ENCODE data around the gene SULT1C4.
"Not testable (repeated sequence)": the region's sequence is repeated elsewhere in the genome, so short reads cannot be mapped to it uniquely, and the experiment has no call there.

The SULT1C4 gene

GRCh38 chr2:108423067-108423466 is 45.3 kb downstream of the SULT1C4 start:
- POLR2A ChIA-PET, result no interaction called here
- CTCF ChIA-PET, result no interaction called here

GRCh38 chr2:108423502-108424251 is 45.9 kb downstream of the SULT1C4 start:
- no peak for TF ChIP-seq CTCF (IDR thresholded peaks at IDR 0.05; ENCODE audit: insufficient read depth, low read length, missing control alignments)
- H3K4me3 ChIP-seq (ENCODE audit: low read depth, low read length), result no peak overlapping the region
- ChIA-PET POLR2A (no interaction called here), CTCF (no interaction called here)
- DNase-seq (ENCODE audit: low read depth, low spot score), result no peak

More at GRCh38 chr2:108423067-108423466, 45.3 kb downstream of the SULT1C4 start:
- H3K4me3 ChIP-seq (ENCODE audit: low read depth, low read length), result no peak overlapping the region
- DNase-seq (ENCODE audit: low read depth, low spot score), result no peak
- TF ChIP-seq CTCF (IDR thresholded peaks at IDR 0.05; ENCODE audit: insufficient read depth, low read length, missing control alignments), result no peak

- ChIA-PET CTCF (interaction anchor here (1.4 kb wide), 1 partner anchor 156 kb away, joined by 4 read pairs; no protein-coding TSS in a partner anchor), POLR2A (interaction anchor here (0.5 to 0.9 kb wide), 2 partner anchors 20 to 23 kb away, joined by 4 read pairs; partner anchors contain the start of gene GCC2)
- H3K4me3 ChIP-seq (ENCODE audit: low read depth, low read length), result no peak overlapping the region
- DNase-seq (ENCODE audit: low read depth, low spot score), result no peak
- no peak for TF ChIP-seq CTCF (IDR thresholded peaks at IDR 0.05; ENCODE audit: insufficient read depth, low read length, missing control alignments)
Measured at GRCh38 chr2:108428286-108429009, 50.7 kb downstream of the SULT1C4 start.

- POLR2A ChIA-PET; CTCF ChIA-PET; DNase-seq (ENCODE audit: low read depth, low spot score); H3K4me3 ChIP-seq (ENCODE audit: low read depth, low read length): not testable (repeated sequence)
Measured at GRCh38 chr2:108435578-108435977, 57.8 kb downstream of the SULT1C4 start.

GRCh38 chr2:108436976-108437375 is 59.2 kb downstream of the SULT1C4 start:
- ChIA-PET POLR2A (no interaction called here), CTCF (no interaction called here)
- no peak overlapping the region for H3K4me3 ChIP-seq (ENCODE audit: low read depth, low read length)
- no peak for DNase-seq (ENCODE audit: low read depth, low spot score)
- no peak for TF ChIP-seq CTCF (IDR thresholded peaks at IDR 0.05; ENCODE audit: insufficient read depth, low read length, missing control alignments)

Measured in AG04449 (cell line).